GM19238 (cell line): Measurements from ENCODE around the gene ANHX.
A peak's percentile ranks its signal among the peaks of the same experiment; 100 is the strongest.

Experiments
- DNase-seq: peaks from one replicate; pipeline ENCODE4 v3.0.0; 2011; ENCODE audit warnings: low spot score; ENCODE audit not compliant: insufficient read length

ANHX gene

GRCh38 chr12:133203344-133204263 is 32.1 kb downstream of the ANHX start:
- no peak for DNase-seq

DNA sequence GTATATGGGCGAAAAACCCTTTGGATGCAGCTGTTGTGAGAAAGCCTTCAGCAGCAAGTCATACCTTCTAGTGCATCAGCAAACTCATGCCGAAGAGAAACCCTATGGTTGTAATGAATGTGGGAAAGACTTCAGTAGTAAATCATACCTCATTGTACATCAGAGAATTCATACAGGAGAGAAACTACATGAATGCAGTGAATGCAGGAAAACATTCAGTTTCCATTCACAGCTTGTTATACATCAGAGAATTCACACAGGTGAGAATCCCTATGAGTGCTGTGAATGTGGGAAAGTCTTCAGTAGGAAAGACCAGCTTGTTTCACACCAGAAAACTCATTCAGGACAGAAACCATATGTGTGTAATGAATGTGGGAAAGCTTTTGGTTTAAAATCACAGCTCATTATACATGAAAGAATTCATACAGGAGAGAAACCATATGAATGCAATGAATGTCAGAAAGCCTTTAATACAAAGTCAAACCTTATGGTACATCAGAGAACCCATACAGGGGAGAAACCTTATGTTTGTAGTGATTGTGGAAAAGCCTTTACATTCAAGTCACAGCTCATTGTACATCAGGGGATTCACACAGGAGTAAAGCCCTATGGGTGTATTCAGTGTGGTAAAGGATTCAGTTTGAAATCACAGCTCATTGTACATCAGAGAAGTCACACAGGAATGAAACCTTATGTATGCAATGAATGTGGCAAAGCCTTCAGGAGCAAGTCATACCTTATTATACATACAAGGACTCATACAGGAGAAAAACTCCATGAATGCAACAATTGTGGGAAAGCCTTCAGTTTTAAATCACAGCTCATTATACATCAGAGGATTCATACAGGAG is 33.0 kb downstream of the ANHX start:
- DNase-seq, result no peak

GRCh38 chr12:133201888-133202287 is 33.8 kb downstream of the ANHX start:
- no peak for DNase-seq

GRCh38 chr12:133192847-133193246 is 42.8 kb downstream of the ANHX start:
- no peak for DNase-seq

- DNase-seq, result no peak
Measured at GRCh38 chr12:133190176-133190575, 45.5 kb downstream of the ANHX start.

DNA sequence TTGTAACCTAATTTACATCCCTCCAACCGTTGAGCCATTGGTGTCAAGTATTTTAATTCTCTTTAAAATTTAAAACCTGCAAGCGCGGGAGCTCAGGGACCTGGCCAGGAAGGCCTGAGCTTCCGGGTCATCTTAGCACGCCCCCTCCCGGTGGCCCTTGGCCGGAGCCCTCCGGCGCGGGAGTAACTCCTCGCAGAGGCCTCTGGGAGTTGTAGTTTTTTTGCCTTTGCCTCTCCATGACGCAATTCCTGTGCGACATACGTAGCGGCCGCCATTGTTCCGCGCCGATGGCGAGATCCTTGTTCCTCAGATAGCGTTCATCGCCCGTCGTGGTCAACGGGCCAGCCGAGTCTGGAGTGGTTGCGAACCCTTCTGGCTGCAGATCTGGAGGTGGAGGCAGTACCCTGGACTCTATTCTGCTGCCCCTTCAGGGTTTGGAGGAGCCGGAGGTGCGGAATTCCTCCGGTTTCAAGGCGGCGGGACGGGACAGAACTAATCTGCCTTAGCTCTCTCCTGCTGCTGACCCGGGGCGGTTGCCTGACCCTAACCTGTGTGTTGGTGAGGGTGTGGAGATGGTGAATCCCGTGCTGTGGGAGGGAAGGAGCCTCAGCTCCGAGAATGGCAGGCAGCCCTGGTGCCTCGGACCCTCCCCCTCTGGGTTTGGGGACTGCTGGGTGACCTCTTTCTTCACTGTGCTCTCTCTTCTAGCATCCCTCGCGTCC is 54.3 kb downstream of the ANHX start, which contains the start of gene ZNF268:
Gene ZNF268, plus strand, starts transcription at position 258 of the 722 bp plus-strand sequence. CDS start 503 bp downstream, outside the sequence.
- peak; percentile 93 for DNase-seq

GRCh38 chr12:133180669-133181068 is 55.0 kb downstream of the ANHX start:
- no peak for DNase-seq

GRCh38 chr12:133174901-133175300 is 60.8 kb downstream of the ANHX start:
- DNase-seq, result no peak

DNA sequence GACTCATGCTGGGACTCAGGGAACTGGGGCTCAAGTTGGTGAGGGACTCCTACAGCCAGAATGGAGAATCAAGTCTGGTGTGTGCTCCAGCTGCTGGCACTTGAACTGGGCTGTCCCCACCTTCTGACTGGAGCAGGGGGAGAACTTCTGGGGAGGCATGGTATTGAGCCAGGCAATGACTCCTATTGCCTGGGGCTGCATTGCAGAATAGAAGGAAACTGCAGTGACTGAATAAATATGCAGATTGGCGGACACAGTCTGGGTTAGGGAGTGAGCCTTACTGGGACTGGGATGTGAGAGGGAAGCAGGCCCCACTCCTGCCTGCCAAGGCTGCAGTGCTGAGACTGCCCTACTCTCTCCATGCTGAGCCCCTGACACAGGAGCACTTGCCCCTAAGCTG is 63.2 kb downstream of the ANHX start:
- DNase-seq, result no peak
